VCaP (cell line): ENCODE results near the gene NELFA.

Experiments used
- H3K27ac ChIP-seq: fragments of 450-650 bp; 2 replicates; pipeline ENCODE4 v1.5.1; 2017
- CTCF ChIP-seq: fragments of 450-650 bp; conservative IDR thresholded peaks from 2 replicates; pipeline ENCODE4 v1.5.1; 2017; ENCODE audit warnings: mild to moderate bottlenecking, moderate library complexity

NELFA gene

GRCh38 chr4:2043396-2044118, 34.8 kb upstream of the NELFA start:
- H3K27ac ChIP-seq: no peak overlapping the region

GRCh38 chr4:2042947-2043395, 34.2 kb upstream of the NELFA start:
- TF ChIP-seq CTCF: no peak
- no peak overlapping the region; the same call in 1 of the 2 replicates for H3K27ac ChIP-seq

More at GRCh38 chr4:2043396-2044118, 34.8 kb upstream of the NELFA start:
- no peak for TF ChIP-seq CTCF

- H3K27ac ChIP-seq: peak overlapping the region; percentile 43; the same call in 1 of the 2 replicates
- peak; percentile 27; the same call in 1 of the 2 replicates for TF ChIP-seq CTCF
Measured at GRCh38 chr4:2042204-2042946, 33.6 kb upstream of the NELFA start.

GRCh38 chr4:2041239-2042130, 32.7 kb upstream of the NELFA start:
- TF ChIP-seq CTCF: no peak
- H3K27ac ChIP-seq: peak overlapping the region; percentile 43; the same call in 1 of the 2 replicates

GRCh38 chr4:2040391-2041238, 31.8 kb upstream of the NELFA start:
- no peak overlapping the region for H3K27ac ChIP-seq
- TF ChIP-seq CTCF: no peak

GRCh38 chr4:2036866-2037265, 28.1 kb upstream of the NELFA start:
- no peak for TF ChIP-seq CTCF
- no peak overlapping the region for H3K27ac ChIP-seq
